ENCODE results near the gene MED12L.

DNA sequence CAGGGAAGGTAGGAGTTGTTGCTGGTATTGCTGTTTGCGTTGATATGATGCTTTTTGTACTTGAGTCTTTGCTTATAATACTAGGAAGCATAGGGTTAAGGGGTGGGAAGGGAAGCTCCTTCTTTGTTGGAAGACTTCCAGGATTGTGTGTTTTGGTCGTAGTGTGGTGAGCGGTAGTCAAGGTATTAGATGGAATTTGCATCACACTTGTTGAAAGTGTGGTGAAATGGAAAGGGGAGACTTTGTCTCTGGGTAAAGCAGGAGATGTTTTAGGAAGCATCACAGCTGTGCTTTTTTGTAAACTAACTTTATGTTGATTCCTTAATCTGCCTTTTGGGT, 360.5 kb downstream of the MED12L start:
- TF ChIP-seq POLR2A (IDR thresholded peaks at IDR 0.05) (no peak), POLR2AphosphoS5 (IDR thresholded peaks at IDR 0.05) (no peak)
- TF ChIP-seq, protein P1, sequence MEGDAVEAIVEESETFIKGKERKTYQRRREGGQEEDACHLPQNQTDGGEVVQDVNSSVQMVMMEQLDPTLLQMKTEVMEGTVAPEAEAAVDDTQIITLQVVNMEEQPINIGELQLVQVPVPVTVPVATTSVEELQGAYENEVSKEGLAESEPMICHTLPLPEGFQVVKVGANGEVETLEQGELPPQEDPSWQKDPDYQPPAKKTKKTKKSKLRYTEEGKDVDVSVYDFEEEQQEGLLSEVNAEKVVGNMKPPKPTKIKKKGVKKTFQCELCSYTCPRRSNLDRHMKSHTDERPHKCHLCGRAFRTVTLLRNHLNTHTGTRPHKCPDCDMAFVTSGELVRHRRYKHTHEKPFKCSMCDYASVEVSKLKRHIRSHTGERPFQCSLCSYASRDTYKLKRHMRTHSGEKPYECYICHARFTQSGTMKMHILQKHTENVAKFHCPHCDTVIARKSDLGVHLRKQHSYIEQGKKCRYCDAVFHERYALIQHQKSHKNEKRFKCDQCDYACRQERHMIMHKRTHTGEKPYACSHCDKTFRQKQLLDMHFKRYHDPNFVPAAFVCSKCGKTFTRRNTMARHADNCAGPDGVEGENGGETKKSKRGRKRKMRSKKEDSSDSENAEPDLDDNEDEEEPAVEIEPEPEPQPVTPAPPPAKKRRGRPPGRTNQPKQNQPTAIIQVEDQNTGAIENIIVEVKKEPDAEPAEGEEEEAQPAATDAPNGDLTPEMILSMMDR (IDR thresholded peaks at IDR 0.05), result no peak

All from breast epithelium (tissue), 3 donors.